KOPT-K1 (cell line): ENCODE measurements around the gene CSGALNACT2.
"Not testable (repeated sequence)": the region's sequence is repeated elsewhere in the genome, so short reads cannot be mapped to it uniquely, and the experiment has no call there.

Experiments used
- H3K27ac ChIP-seq: fragments of 200-600 bp; sonication (generic); 2 replicates; pipeline ENCODE4 v1.5.1; 2016; ENCODE audit warnings: antibody characterized with exemption, mild to moderate bottlenecking, low read depth, low read length; ENCODE audit not compliant: poor library complexity, severe bottlenecking
- H3K36me3 ChIP-seq: fragments of 200-600 bp; sonication (generic); 2 replicates; pipeline ENCODE4 v1.5.1; 2017; ENCODE audit warnings: antibody characterized with exemption, mild to moderate bottlenecking, low read length, moderate library complexity; ENCODE audit not compliant: insufficient read depth
- H3K9me3 ChIP-seq: fragments of 200-600 bp; sonication (generic); 2 replicates; pipeline ENCODE4 v1.5.1; 2017; ENCODE audit warnings: antibody characterized with exemption, low read length, mild to moderate bottlenecking; ENCODE audit not compliant: insufficient read depth, poor library complexity, severe bottlenecking

The CSGALNACT2 gene

GRCh38 chr10:43166207-43166879 is 28.1 kb downstream of the CSGALNACT2 start:
- no peaks in the 10 kb centered on the region for H3K9me3 ChIP-seq
- H3K36me3 ChIP-seq, result peaks cover 40% of the 10 kb centered on the region
- H3K27ac ChIP-seq, result no peak overlapping the region

- peaks cover 37% of the 10 kb centered on the region for H3K36me3 ChIP-seq
- H3K27ac ChIP-seq, result peak overlapping the region; percentile 44
- no peaks in the 10 kb centered on the region for H3K9me3 ChIP-seq
Observed at GRCh38 chr10:43166880-43167497, 28.7 kb downstream of the CSGALNACT2 start.

- no peaks in the 10 kb centered on the region for H3K9me3 ChIP-seq
- peak overlapping the region; percentile 44 for H3K27ac ChIP-seq
- peaks cover 37% of the 10 kb centered on the region for H3K36me3 ChIP-seq
Observed at GRCh38 chr10:43167498-43167889, 29.2 kb downstream of the CSGALNACT2 start.

GRCh38 chr10:43170491-43170890 is 32.2 kb downstream of the CSGALNACT2 start:
- H3K27ac ChIP-seq, result no peak overlapping the region
- peaks cover 45% of the 10 kb centered on the region for H3K36me3 ChIP-seq

GRCh38 chr10:43172645-43173044 is 34.4 kb downstream of the CSGALNACT2 start:
- Histone ChIP-seq H3K27ac (no peak overlapping the region), H3K9me3 (no peaks in the 10 kb centered on the region), H3K36me3 (peaks cover 67% of the 10 kb centered on the region)

More at GRCh38 chr10:43170491-43170890, 32.2 kb downstream of the CSGALNACT2 start:
- no peaks in the 10 kb centered on the region for H3K9me3 ChIP-seq

- Histone ChIP-seq H3K9me3 (peaks cover 3% of the 10 kb centered on the region), H3K27ac (no peak overlapping the region), H3K36me3 (peaks cover 72% of the 10 kb centered on the region)
Observed at GRCh38 chr10:43173120-43173519, 34.9 kb downstream of the CSGALNACT2 start.

- Histone ChIP-seq H3K36me3 (peaks cover 74% of the 10 kb centered on the region), H3K27ac (no peak overlapping the region), H3K9me3 (peaks cover 5% of the 10 kb centered on the region)
Observed at GRCh38 chr10:43174969-43175368, 36.7 kb downstream of the CSGALNACT2 start.

GRCh38 chr10:43176271-43176670 is 38.0 kb downstream of the CSGALNACT2 start:
- Histone ChIP-seq H3K36me3 (peaks cover 81% of the 10 kb centered on the region), H3K9me3 (peaks cover 5% of the 10 kb centered on the region), H3K27ac (no peak overlapping the region)

- Histone ChIP-seq H3K27ac (no peak overlapping the region), H3K9me3 (peaks cover 5% of the 10 kb centered on the region), H3K36me3 (peaks cover 82% of the 10 kb centered on the region)
Observed at GRCh38 chr10:43177595-43177994, 39.4 kb downstream of the CSGALNACT2 start.

GRCh38 chr10:43181146-43181545 is 42.9 kb downstream of the CSGALNACT2 start:
- Histone ChIP-seq H3K36me3 (peaks cover 88% of the 10 kb centered on the region), H3K9me3 (peaks cover 5% of the 10 kb centered on the region), H3K27ac (no peak overlapping the region)

- H3K27ac ChIP-seq, H3K9me3 ChIP-seq: not testable (repeated sequence)
- peaks cover 86% of the 10 kb centered on the region for H3K36me3 ChIP-seq
Observed at GRCh38 chr10:43183764-43184163, 45.5 kb downstream of the CSGALNACT2 start.

- H3K27ac ChIP-seq, result no peak overlapping the region
- peaks cover 63% of the 10 kb centered on the region for H3K36me3 ChIP-seq
- no peaks in the 10 kb centered on the region for H3K9me3 ChIP-seq
Observed at GRCh38 chr10:43186150-43186549, 47.9 kb downstream of the CSGALNACT2 start.

GRCh38 chr10:43187213-43187612 is 49.0 kb downstream of the CSGALNACT2 start:
- no peak overlapping the region for H3K27ac ChIP-seq
- H3K36me3 ChIP-seq, result peaks cover 55% of the 10 kb centered on the region
- H3K9me3 ChIP-seq, result no peaks in the 10 kb centered on the region

GRCh38 chr10:43188702-43189101 is 50.5 kb downstream of the CSGALNACT2 start:
- H3K27ac ChIP-seq, result no peak overlapping the region
- H3K36me3 ChIP-seq, result peaks cover 42% of the 10 kb centered on the region
- no peaks in the 10 kb centered on the region for H3K9me3 ChIP-seq

- Histone ChIP-seq H3K36me3 (peaks cover 29% of the 10 kb centered on the region), H3K27ac (no peak overlapping the region), H3K9me3 (no peaks in the 10 kb centered on the region)
Observed at GRCh38 chr10:43190289-43190688, 52.0 kb downstream of the CSGALNACT2 start.

- Histone ChIP-seq H3K9me3 (no peaks in the 10 kb centered on the region), H3K36me3 (peaks cover 26% of the 10 kb centered on the region), H3K27ac (no peak overlapping the region)
Observed at GRCh38 chr10:43190775-43191174, 52.5 kb downstream of the CSGALNACT2 start.
